GM11168 (cell line): ENCODE data around the gene HAGHL.

Source experiments
- in situ Hi-C: fragments of 300-500 bp; cut with MboI; formaldehyde crosslinking; loops from one replicate; pipeline ENCODE4 v1.12.0; 2022; ENCODE audit warnings: low sequenced_read_pairs; ENCODE audit not compliant: unreplicated experiment

The HAGHL gene

DNA sequence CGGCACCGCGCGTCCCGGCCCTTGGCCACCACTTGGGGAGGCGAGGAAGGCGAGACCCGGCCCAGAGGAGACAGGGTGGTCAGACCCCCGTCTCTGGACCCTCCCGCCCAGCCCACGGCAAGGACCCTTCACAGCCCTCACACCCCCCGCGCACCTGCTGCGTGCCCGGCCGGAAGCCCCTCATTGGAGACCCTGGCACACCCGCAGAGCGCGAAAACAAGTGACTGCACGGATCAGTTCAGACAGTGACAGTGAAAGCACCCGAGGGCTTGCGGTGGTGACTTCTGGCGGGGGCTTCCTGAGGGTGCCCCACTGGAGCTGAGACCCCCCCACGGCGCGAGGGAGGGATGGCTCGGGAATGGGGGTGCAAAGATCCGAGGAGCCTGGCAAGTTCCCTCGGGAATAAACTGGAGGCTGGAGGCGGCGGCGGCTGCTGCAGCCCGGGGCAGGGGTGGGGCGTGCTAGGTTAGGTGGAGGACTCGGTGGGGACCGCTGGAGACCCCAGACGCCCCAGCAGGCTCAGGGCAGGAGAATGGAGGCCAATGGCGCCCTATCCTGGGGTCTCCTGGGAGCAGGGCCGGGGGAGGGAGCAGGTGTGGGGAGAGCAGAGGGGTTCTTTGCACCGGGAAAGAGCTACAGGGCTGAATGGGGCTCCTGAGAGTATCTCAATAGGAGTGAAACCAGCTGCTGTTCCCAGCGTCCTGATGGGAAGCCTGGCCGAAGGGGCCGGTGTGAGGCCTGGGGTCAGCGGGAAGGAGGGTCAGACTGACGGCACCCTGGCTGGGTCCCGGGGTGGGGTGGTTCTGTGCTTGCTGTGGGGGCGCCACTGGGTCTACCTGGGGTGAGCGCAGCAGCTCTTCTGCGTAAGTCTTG is 20.5 kb upstream of the HAGHL start:
- in situ Hi-C loops, result no loop called here

DNA sequence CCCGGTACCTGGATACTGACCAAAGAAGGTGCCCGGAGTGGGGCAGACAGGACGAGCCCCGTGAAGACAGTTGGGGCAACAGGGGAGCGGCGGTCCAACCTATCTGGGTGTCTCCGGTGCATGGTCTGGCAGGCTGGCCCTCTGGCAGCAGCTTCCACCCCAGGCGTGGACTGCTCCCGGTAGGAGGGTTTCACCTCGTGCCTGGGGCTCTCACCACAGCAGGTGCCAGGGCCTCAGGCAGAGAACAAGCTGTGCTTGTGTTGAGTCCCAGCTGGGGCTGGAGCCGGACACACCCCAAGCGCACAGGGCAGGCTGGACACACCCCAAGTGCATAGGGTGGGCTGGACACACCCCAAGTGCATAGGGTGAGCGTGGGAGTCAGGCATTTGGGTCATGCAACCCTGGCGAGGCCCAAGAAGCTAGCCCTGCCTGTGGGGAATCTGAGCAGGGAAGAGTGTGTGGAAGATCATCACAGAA is 19.8 kb upstream of the HAGHL start:
- in situ Hi-C loops, result no loop called here

DNA sequence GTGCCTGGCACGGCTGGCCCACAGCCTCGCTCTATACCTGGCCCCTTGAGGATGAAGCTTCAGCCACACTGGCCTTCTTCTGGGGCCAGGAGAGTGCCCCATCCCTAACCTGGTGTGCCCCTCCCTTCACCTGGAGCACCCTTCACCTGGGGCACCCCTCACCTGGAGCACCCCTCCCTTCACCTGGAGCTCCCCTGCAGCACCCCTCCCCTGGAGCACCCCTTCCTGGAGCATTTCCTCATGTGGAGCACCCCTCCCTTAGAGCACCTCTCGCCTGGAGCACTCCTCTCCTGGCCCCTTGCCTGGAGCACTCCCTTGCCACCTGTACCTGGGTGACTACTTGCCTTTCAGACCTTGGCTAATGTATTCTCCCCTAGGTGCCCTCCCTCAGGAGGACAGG is 18.9 kb upstream of the HAGHL start:
- in situ Hi-C loops, result no loop called here

GRCh38 chr16:708959-709358 is 17.9 kb upstream of the HAGHL start:
- in situ Hi-C loops, result no loop called here

DNA sequence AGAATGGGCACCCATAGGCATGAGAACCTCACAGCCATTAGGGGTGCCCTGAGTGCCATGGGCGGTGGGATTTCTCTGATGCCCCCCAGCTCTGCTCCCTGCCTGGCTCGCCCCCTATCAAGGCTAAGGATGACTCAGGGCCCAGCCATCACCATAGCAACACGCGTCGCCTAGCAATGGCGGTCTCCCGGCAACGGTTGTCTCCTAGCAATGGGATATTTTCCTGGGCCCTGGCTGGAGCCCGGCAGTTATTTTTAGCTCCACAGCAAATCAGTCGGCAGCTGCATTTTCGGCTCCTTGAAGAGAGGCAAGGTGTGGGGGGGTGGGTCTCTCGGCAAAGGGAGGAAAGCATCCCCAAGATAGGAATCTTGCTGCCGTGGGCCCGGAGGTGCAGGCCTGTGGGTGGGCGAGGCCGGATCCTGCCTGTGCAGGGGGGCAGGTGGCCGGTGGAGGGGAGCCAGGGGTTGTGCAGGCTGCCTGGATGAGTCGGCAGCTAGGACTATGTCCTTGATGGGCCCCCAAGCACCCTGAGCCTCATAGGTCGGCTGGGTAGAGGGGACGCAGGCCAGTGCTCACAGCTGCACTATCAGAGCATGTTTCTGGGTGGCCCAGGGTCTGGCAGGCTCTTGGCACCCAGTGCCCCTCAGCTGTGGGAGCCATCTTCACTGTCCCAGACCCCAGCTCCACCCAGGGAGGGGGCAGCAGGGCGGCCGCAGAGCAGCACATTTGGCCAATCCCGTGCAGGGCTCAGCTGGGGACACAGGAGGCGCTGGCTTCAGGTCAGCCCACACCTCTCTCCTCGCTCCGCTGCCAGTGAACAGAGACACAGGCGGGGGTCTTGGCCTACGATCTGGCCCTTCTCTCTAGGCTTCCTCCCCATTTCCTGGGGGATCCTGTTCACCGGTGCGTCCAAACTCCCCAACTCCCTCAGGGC is 17.1 kb upstream of the HAGHL start:
- in situ Hi-C loops, result loop anchor here (5.0 kb wide), 1 partner anchor 77 kb away; the partner anchor contains the start of genes CHTF18 and RPUSD1

DNA sequence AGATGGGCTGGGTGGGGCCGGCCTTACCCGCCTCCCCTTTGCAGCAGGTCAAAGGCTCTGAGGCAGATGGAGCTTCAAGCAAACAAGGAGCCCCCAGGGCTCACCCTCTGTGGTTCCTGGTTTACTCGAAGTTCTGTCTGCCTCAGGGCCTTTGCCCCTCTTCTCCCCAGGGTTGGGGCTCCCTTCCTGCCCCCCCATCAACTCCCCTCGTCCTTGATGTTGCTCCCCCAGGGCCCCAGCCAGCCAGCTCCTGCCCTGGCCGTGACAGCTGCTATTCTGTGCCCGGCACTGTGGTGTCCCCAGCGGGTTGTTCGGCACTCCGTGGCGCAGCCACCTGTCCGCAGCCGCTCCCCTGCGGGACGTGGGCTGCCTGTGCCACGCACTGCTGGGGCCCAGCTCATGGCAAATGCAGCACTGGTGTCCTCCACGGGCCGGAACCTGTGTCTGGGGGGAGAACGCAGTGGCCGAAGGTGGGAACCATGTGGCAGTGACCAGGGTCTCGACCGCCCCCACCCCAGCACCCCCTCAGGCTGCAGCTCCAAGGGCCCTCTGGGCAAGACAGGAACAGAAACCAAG is 16.3 kb upstream of the HAGHL start:
- in situ Hi-C loops, result loop anchor here (5.0 kb wide), 1 partner anchor 77 kb away; the partner anchor contains the start of genes CHTF18 and RPUSD1

DNA sequence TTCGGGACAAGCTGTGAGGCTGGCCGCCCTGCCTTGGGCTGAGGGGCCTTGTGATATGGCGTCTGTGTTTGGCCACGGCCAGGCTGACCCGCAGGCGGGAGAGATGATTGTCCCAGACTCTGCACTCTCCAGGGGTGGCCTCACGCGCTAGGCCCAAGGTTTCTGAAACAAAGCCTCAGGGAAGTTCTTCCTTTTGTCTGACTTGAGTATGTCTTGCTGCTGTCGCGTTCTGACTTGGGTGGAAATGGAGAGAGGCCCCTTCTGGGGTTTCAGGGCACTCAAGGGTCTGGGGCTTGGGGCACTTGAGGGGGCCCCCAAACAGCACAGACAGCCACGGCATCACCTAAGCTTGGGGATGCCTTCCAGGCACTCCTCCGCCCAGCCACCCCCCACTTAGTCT is 15.8 kb upstream of the HAGHL start:
- in situ Hi-C loops, result loop anchor here (5.0 kb wide), 1 partner anchor 76 kb away; the partner anchor contains the start of genes CHTF18 and RPUSD1

GRCh38 chr16:711548-712320 is 15.2 kb upstream of the HAGHL start:
- in situ Hi-C loops, result loop anchor here (5.0 kb wide), 1 partner anchor 76 kb away; the partner anchor contains the start of genes CHTF18 and RPUSD1

GRCh38 chr16:712740-713250 is 14.1 kb upstream of the HAGHL start:
- in situ Hi-C loops, result loop anchor here (5.0 kb wide), 1 partner anchor 75 kb away; the partner anchor contains the start of genes CHTF18 and RPUSD1

GRCh38 chr16:714079-714478 is 12.8 kb upstream of the HAGHL start:
- in situ Hi-C loops, result loop anchor here (5.0 kb wide), 1 partner anchor 73 kb away; the partner anchor contains the start of genes CHTF18 and RPUSD1

GRCh38 chr16:714558-715476 is 12.1 kb upstream of the HAGHL start, which contains the start of gene METRN:
Gene METRN (plus strand): TSS chr16:715118. CDS start chr16:715290, 172 bp downstream.
- in situ Hi-C loops, result loop anchor here (5.0 kb wide), 1 partner anchor 72 kb away; the partner anchor contains the start of genes CHTF18 and RPUSD1

DNA sequence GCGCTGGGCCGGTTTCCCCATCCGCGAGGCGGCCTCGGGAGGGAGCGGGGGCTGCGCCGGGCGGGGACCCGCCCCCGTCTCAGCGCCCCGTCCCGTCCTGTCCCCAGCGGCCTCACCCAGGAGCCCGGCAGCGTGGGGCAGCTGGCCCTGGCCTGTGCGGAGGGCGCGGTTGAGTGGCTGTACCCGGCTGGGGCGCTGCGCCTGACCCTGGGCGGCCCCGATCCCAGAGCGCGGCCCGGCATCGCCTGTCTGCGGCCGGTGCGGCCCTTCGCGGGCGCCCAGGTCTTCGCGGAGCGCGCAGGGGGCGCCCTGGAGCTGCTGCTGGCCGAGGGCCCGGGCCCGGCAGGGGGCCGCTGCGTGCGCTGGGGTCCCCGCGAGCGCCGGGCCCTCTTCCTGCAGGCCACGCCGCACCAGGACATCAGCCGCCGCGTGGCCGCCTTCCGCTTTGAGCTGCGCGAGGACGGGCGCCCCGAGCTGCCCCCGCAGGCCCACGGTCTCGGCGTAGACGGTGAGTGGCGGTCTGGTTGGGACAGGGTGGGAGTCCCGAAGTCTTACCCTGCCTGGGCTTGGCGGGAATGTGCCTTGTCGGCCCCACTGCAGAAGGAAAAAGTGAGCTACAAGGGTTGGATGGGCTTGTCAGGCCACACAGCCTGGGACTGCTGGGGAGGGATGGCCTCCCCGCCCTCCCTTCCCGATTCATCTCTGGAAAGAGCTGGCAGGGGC is 11.3 kb upstream of the HAGHL start:
- in situ Hi-C loops, result no loop called here

GRCh38 chr16:716200-716568 is 10.7 kb upstream of the HAGHL start:
- in situ Hi-C loops, result no loop called here

- in situ Hi-C loops, result no loop called here
Observed at GRCh38 chr16:716768-717325, 10.1 kb upstream of the HAGHL start.

DNA sequence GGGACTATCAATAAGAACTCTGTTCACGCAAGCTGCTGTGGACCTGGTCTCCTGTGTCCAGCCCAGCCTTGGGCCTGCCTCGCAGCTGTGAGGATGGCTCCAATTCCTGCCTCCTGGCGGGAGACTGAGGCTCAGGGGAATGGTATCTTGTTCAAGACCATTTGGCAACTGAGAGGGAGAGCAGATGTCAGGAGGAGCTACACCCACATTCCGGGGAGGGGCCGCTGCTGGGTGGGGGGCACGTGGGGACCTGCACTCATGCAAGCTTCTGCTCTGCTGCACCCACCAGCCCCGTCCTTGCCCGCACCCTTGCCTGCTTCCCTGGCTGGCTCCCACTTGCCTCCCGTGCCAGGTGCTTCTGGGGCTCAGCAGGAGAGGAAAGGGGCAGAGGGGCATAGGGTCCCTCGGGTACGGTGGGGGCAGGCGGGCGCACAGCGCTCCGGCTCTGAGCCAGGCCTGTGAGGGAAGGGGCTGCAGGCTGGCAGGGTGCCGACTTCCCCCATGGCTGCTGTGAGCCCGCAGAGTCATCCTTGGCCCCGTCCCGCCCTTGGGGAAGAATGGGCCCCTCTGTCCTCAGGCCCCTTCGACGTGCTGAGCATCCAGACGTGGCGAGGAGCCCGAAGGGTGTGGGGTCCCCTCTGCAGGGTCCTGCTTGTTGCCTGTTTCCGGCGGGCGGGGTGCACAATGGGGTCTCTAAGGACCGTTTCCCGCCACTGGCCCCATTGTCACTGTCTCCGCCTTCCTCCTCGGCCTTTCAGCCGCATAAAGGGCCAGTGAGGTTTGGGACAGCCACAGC is 9.3 kb upstream of the HAGHL start:
- in situ Hi-C loops, result no loop called here

GRCh38 chr16:718389-718788 is 8.5 kb upstream of the HAGHL start:
- in situ Hi-C loops, result no loop called here
